HG02943 (cell line): ENCODE measurements around the gene ARL6IP4.

ENCODE experiments used
- ATAC-seq: cut with Tn5 transposase; IDR thresholded peaks from one replicate; pipeline ENCODE4 v1.9.1; 2021; ENCODE audit warnings: mild to moderate bottlenecking, low read depth, moderate library complexity; ENCODE audit not compliant: unreplicated experiment

ARL6IP4 gene

GRCh38 chr12:122989874-122990419 lies 9.5 kb downstream of the ARL6IP4 start:
- no peak for ATAC-seq

- ATAC-seq, result no peak
These were observed 10.1 kb downstream of the ARL6IP4 start for GRCh38 chr12:122990561-122990960.

- no peak for ATAC-seq
These were observed 10.6 kb downstream of the ARL6IP4 start for GRCh38 chr12:122990961-122991622.

GRCh38 chr12:122991623-122992275 lies 11.3 kb downstream of the ARL6IP4 start:
- ATAC-seq, result no peak

GRCh38 chr12:122992386-122992785 lies 11.9 kb downstream of the ARL6IP4 start:
- no peak for ATAC-seq

- no peak for ATAC-seq
These were observed 13.7 kb downstream of the ARL6IP4 start for GRCh38 chr12:122994140-122994675.

- no peak for ATAC-seq
These were observed 14.5 kb downstream of the ARL6IP4 start for GRCh38 chr12:122994781-122995502.

GRCh38 chr12:122995503-122996187 lies 15.2 kb downstream of the ARL6IP4 start:
- no peak for ATAC-seq

- no peak for ATAC-seq
These were observed 15.7 kb downstream of the ARL6IP4 start for GRCh38 chr12:122996188-122996601.

GRCh38 chr12:122996621-122997342 lies 16.3 kb downstream of the ARL6IP4 start:
- ATAC-seq, result no peak

GRCh38 chr12:122997343-122998250 lies 17.1 kb downstream of the ARL6IP4 start:
- ATAC-seq, result no peak

- ATAC-seq, result no peak
These were observed 17.8 kb downstream of the ARL6IP4 start for GRCh38 chr12:122998316-122998715.

GRCh38 chr12:122999196-122999946 lies 18.9 kb downstream of the ARL6IP4 start:
- ATAC-seq, result no peak

- no peak for ATAC-seq
These were observed 19.5 kb downstream of the ARL6IP4 start for GRCh38 chr12:122999986-123000420.

GRCh38 chr12:123000578-123000977 lies 20.1 kb downstream of the ARL6IP4 start:
- no peak for ATAC-seq

GRCh38 chr12:123001464-123001863 lies 21.0 kb downstream of the ARL6IP4 start:
- ATAC-seq, result no peak

GRCh38 chr12:123003257-123003656 lies 22.8 kb downstream of the ARL6IP4 start:
- ATAC-seq, result no peak

GRCh38 chr12:123004287-123004686 lies 23.8 kb downstream of the ARL6IP4 start:
- no peak for ATAC-seq
